D721Med (cell line): ENCODE measurements around the gene NOTCH1.

ENCODE experiments used
- DNase-seq: peaks from one replicate; pipeline ENCODE4 v3.0.0; 2011; ENCODE audit warnings: low spot score; ENCODE audit not compliant: insufficient read length
- FAIRE-seq: peaks from 2 replicates; lab custom pipeline; 2011; peaks lifted over from hg19 to GRCh38; lab: Jason Lieb, UNC
- TF ChIP-seq, protein P1 (sequence below): IDR thresholded peaks from 2 replicates; pipeline ENCODE4 v1.5.1; 2012; ENCODE audit warnings: mild to moderate bottlenecking, control low read depth; ENCODE audit not compliant: insufficient read depth; ENCODE audit errors: missing control alignments

NOTCH1 gene

DNA sequence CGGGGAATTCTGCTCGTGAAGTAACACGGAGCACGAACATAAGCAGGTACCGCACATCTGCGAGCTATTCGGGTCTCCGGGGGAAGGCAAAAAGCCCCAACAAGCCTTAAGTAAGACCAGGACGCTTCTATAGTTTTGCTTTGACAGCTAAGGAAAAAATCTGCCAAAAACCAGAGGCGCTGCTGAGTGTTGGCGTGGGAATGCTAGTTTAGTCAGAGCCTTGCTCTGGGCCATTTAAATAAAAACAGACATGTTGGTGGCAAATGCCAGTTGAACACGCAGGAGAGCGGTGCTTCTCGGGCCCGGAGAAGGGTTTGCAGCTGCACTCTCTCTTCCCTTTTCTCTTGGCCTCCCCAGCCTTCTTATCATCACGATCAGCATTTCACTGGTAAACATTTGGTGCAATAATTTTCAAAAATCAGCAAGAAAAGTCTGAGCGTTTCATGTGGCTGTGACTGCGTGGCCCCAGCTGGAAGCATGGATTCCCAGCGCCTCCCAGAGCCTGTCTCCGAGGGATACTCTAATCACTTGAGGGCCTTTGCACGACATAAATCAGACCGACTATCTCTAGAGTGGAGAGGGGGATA is 6.4 kb upstream of the NOTCH1 start:
- FAIRE-seq (no peak), DNase-seq (no peak)
- TF ChIP-seq, protein P1, sequence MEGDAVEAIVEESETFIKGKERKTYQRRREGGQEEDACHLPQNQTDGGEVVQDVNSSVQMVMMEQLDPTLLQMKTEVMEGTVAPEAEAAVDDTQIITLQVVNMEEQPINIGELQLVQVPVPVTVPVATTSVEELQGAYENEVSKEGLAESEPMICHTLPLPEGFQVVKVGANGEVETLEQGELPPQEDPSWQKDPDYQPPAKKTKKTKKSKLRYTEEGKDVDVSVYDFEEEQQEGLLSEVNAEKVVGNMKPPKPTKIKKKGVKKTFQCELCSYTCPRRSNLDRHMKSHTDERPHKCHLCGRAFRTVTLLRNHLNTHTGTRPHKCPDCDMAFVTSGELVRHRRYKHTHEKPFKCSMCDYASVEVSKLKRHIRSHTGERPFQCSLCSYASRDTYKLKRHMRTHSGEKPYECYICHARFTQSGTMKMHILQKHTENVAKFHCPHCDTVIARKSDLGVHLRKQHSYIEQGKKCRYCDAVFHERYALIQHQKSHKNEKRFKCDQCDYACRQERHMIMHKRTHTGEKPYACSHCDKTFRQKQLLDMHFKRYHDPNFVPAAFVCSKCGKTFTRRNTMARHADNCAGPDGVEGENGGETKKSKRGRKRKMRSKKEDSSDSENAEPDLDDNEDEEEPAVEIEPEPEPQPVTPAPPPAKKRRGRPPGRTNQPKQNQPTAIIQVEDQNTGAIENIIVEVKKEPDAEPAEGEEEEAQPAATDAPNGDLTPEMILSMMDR, result no peak

DNA sequence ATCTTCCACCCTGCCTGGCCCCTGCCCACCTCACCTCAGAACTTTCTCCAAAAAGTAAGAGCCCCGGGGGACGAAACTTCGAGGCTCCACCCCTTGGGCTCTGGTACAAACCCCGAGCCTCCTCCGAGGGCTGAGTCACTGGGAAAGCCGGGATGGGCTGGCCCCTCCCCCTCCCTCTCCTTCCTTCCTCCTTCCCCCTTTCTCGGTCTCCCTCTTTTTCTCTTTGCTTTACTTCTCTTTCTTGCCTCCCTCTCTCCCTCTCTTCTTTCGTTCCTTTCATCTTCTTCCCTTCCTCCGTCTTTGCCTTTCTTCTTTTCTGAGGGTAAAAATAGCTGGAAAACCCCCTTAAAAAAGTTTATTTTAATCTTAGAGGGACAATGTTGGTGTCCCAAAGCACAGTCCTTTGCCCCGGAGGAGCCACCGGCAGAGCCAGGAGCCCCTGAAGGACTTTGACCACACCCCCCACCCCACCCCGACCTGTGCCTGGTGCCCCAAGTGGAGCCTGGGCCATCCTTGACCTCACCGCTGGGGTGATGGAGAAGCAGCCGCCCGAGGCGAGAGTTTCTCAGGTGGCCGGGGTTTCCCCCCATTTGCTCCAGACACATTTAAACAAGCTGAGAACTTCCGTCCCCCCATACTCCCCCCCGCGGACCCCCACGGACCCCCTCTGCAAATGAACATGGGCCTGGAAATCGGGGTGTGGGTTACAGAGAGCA is 5.7 kb upstream of the NOTCH1 start:
- TF ChIP-seq, protein P1, result no peak
- FAIRE-seq, result no peak
- DNase-seq, result no peak

DNA sequence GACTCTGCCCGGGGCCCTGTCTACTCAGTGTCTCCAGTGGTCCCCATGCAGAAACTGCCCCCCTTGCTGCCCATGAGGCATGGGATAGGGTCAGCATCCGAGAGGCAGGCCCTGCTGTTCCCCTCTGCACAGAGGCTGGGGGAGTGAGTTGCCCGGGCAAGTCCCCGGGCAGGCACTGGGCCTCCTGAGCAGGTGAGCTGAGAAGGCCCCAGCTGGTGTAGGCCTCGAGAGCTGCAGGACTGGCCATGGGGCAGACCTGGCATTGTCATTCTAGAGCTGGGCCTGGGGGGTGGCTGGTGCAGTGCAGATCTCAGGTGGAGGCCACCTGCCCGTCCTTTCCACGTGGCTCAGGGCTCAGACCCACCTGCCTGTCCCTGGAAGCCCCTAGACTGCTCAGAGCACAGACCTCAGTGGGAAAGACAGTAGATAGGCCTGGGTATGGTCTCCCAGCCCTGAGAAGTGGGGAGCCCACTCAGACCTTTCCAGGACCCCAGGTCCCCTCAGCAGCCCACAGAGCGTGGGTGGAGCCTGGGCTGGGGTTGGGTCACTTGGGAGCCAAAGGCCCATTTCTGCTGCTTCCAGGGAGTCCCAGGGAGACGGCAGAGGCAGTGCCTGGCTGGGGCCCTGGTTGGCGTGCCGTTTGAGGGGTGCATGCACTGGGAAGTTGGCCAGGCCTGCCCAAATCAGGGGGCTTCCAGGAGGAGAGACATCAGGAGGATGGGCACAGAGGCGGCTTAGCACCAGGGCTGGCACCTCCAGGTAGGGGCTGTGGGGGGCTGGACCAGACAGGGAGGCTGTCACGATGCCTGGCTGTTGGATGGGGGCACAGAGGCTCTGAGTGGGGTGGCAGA is 4.8 kb upstream of the NOTCH1 start:
- DNase-seq (peak; percentile 70), FAIRE-seq (no peak)

DNA sequence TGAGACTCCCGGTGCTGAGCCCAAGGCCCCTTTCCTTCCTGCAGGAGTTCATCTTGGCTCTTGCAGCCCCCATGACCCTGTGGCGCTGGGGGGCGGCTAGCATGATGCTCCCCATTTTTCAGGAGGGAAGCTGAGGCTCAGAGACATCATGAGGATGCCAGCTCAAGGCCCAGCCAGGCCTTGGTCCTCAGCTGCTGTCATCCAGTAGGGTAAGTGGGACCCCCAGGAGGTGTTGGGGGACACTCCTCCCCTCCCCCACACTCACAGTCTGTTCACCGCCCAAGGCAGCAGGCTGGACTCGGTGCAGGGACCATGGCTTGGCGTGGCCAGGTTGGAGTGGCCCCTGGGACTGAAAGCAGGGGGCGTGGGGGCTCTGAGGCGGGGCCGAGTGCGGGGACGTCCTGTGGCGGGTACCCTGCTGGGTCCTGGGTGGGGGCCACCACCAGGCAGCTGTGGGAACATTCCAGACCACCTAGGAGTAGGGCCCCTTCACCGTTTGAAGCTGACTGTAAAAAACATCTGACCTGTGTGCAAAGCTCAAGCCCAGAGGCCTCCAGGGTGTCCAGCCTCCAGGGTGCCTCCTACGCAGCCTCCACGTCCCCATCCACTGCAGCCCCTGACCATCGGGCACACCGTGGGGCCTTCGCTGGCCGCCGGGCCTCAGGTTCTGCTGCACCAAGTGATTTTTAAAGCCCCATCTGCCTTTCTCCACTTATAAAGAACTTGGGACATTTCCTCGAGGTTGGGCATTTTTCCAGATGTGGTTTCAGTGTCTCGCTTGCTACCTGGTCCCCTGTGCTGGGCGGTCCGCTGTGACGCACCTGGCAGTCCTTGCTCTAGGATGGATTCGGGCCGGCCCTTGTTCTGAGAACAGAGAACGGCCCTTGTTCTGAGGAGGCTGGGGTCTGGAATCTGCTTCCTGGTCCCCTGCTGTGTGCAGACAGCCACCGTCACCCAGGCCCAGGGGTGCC is 3.4 kb upstream of the NOTCH1 start:
- TF ChIP-seq, protein P1, result no peak
- FAIRE-seq (no peak), DNase-seq (no peak)

More for the DNA sequence above, 4.8 kb upstream of the NOTCH1 start:
- TF ChIP-seq, protein P1, result no peak

DNA sequence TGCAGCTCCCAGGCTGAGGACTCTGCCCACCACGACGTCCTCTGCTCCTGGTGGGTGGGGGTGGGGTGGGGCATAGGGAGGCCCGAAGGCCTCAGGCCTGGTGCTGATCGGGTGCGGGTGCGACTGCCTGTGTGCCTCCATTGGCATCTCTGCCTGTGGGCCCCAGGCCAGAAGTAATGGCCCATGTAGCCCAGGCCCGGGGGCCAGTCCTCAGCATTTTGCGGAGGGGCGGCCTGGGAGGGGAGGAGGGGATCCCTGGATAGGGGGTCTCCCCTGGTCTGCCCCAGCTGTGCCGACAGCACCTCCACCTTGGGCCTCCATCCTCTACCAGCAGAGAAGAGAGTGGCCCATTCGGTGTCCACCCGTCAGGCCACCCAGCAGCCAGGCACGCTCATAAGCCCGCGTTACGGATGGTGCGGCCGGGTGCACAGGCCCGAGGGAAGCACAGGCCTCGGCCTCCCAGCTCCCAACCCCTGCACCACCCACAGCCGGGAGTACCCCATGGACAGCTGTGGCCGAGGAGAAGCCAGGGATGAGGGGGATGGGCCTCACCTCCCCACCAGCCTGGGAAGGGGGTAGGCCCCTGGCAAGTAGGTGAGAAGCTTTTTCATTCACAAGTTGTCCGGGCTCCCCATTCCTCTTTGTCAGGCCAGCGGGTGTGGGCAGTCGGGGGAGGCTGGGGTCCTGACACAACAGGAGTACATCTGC is 1.8 kb upstream of the NOTCH1 start:
- FAIRE-seq (no peak), DNase-seq (no peak)
- TF ChIP-seq, protein P1, result no peak
